BE2C (cell line): ENCODE data around the gene TNFRSF19.

Source experiments
- DNase-seq: peaks from one replicate; pipeline ENCODE4 v3.0.0-alpha.2; 2020
- H3K27me3 ChIP-seq: fragments of 250-450 bp; sonication (Bioruptor Pico); 2 replicates; pipeline ENCODE4 v1.5.1; 2020; ENCODE audit warnings: mild to moderate bottlenecking
- H3K36me3 ChIP-seq: fragments of 250-450 bp; sonication (Bioruptor Pico); 2 replicates; pipeline ENCODE4 v1.5.1; 2020; ENCODE audit warnings: mild to moderate bottlenecking
- H3K4me1 ChIP-seq: fragments of 250-450 bp; sonication (Bioruptor Pico); 2 replicates; pipeline ENCODE4 v1.5.1; 2020
- H3K4me3 ChIP-seq: 2 replicates; pipeline ENCODE4 v1.5.1; 2011; ENCODE audit warnings: low read depth, low read length
- H3K9me3 ChIP-seq: fragments of 250-450 bp; sonication (Bioruptor Pico); 2 replicates; pipeline ENCODE4 v1.5.1; 2020
- CTCF ChIP-seq: IDR thresholded peaks from 2 replicates; pipeline ENCODE4 v1.5.1; 2012; ENCODE audit warnings: mild to moderate bottlenecking, low read depth, low read length

The TNFRSF19 gene

GRCh38 chr13:23687614-23688013 is 117.4 kb downstream of the TNFRSF19 start:
- no peak for TF ChIP-seq CTCF
- H3K27me3 ChIP-seq = no peaks in the 10 kb centered on the region
- no peak for DNase-seq
- no peaks in the 10 kb centered on the region for H3K4me1 ChIP-seq
- no peaks in the 10 kb centered on the region for H3K36me3 ChIP-seq
- no peaks in the 10 kb centered on the region for H3K9me3 ChIP-seq
- no peak overlapping the region for H3K4me3 ChIP-seq

GRCh38 chr13:23688336-23688735 is 118.1 kb downstream of the TNFRSF19 start:
- Histone ChIP-seq H3K4me1 (no peaks in the 10 kb centered on the region), H3K9me3 (no peaks in the 10 kb centered on the region), H3K27me3 (no peaks in the 10 kb centered on the region), H3K4me3 (no peak overlapping the region), H3K36me3 (no peaks in the 10 kb centered on the region)
- no peak for DNase-seq
- no peak for TF ChIP-seq CTCF

- no peak overlapping the region for H3K4me3 ChIP-seq
- H3K4me1 ChIP-seq = no peaks in the 10 kb centered on the region
- no peaks in the 10 kb centered on the region for H3K36me3 ChIP-seq
- DNase-seq = no peak
- no peak for TF ChIP-seq CTCF
- no peaks in the 10 kb centered on the region for H3K9me3 ChIP-seq
- H3K27me3 ChIP-seq = no peaks in the 10 kb centered on the region
Observed at GRCh38 chr13:23690668-23691067, 120.5 kb downstream of the TNFRSF19 start.

- no peaks in the 10 kb centered on the region for H3K27me3 ChIP-seq
- no peak for TF ChIP-seq CTCF
- DNase-seq = no peak
- no peak overlapping the region for H3K4me3 ChIP-seq
- H3K4me1 ChIP-seq = no peaks in the 10 kb centered on the region
- no peaks in the 10 kb centered on the region for H3K36me3 ChIP-seq
- no peaks in the 10 kb centered on the region for H3K9me3 ChIP-seq
Observed at GRCh38 chr13:23692816-23693215, 122.6 kb downstream of the TNFRSF19 start.

GRCh38 chr13:23695196-23695595 is 125.0 kb downstream of the TNFRSF19 start:
- Histone ChIP-seq H3K27me3 (no peaks in the 10 kb centered on the region), H3K36me3 (no peaks in the 10 kb centered on the region), H3K9me3 (no peaks in the 10 kb centered on the region), H3K4me3 (no peak overlapping the region), H3K4me1 (no peaks in the 10 kb centered on the region)
- no peak for DNase-seq
- no peak for TF ChIP-seq CTCF

GRCh38 chr13:23695711-23696464 is 125.7 kb downstream of the TNFRSF19 start:
- H3K4me3 ChIP-seq = no peak overlapping the region
- TF ChIP-seq CTCF = no peak
- no peak for DNase-seq
- no peaks in the 10 kb centered on the region for H3K4me1 ChIP-seq
- no peaks in the 10 kb centered on the region for H3K36me3 ChIP-seq
- H3K27me3 ChIP-seq = no peaks in the 10 kb centered on the region
- no peaks in the 10 kb centered on the region for H3K9me3 ChIP-seq
